Kidney (tissue), 14 donors: ENCODE data around the gene TRIM44. TPM values are rescaled to one million over a fixed set of nuclear protein-coding genes. Genes with fewer than 3 reads are reported as not detected.

Experiments
- DNase-seq, 5 donors: peaks; one replicate each; pipeline ENCODE4 v3.0.0-alpha.2; 2013 to 2020
- FAIRE-seq: peaks from 2 replicates; lab custom pipeline; 2012; peaks lifted over from hg19 to GRCh38; lab: Jason Lieb, UNC
- H3K27ac ChIP-seq, 2 donors: one replicate each; pipeline ENCODE4 v1.7.0; 2013; ENCODE audit warnings: low read depth in 2 of 2, low read length in 2 of 2, inconsistent platforms in 1 of 2
- H3K27me3 ChIP-seq: one replicate; pipeline ENCODE4 v1.7.1; 2013; ENCODE audit warnings: low read length, inconsistent platforms; ENCODE audit not compliant: control insufficient read depth, insufficient read depth
- H3K36me3 ChIP-seq, 3 donors: one replicate each; pipeline versions ENCODE4 v1.7.0 to v1.7.1; 2013; ENCODE audit warnings: low read length in 3 of 3, control low read depth in 1 of 3, inconsistent platforms in 1 of 3; ENCODE audit not compliant: insufficient read depth in 3 of 3, control insufficient read depth in 2 of 3
- H3K4me1 ChIP-seq, 3 donors: one replicate each; pipeline versions ENCODE4 v1.7.0 to v1.7.1; 2013; ENCODE audit warnings: low read length in 3 of 3, inconsistent platforms in 1 of 3, low read depth in 1 of 3; ENCODE audit not compliant: control insufficient read depth in 2 of 3, insufficient read depth in 2 of 3
- H3K4me3 ChIP-seq, 3 donors: one replicate each; pipeline versions ENCODE4 v1.7.0 to v1.8.1; 2013; ENCODE audit warnings: low read length in 3 of 3, control low read depth in 1 of 3, inconsistent platforms in 1 of 3
- H3K9ac ChIP-seq, 3 donors: one replicate each; pipeline versions ENCODE4 v1.7.0 to v1.7.1; 2013; ENCODE audit warnings: low read length in 3 of 3, control low read depth in 1 of 3, inconsistent platforms in 1 of 3
- H3K9me3 ChIP-seq, 3 donors: one replicate each; pipeline versions ENCODE4 v1.7.0 to v1.7.1; 2013; ENCODE audit warnings: low read length in 3 of 3, control low read depth in 1 of 3, inconsistent platforms in 1 of 3; ENCODE audit not compliant: control insufficient read depth in 2 of 3, insufficient read depth in 1 of 3
- CTCF ChIP-seq: IDR thresholded peaks from 3 replicates; pipeline ENCODE4 v1.5.1; 2012; ENCODE audit warnings: mild to moderate bottlenecking, moderate library complexity, borderline replicate concordance; ENCODE audit not compliant: insufficient read depth; ENCODE audit errors: extremely low read depth
- intact Hi-C: fragments of 100-400 bp; cut with DNase I; formaldehyde crosslinking; loops from one replicate; pipeline ENCODE4 v1.11.1; 2022
- polyA plus RNA-seq: library from polyadenylated mRNA; stranded (reverse); fragments of 350-450 nt; fragmentation: Illumina TruSeq; extraction: RNeasy Lipid Tissue Mini Kit (QIAGEN cat#74804); gene quantifications from one replicate; pipeline ENCODE4 v1.2.3, GENCODE V29; 2014; ENCODE audit warnings: low read depth, low replicate concordance; ENCODE audit not compliant: insufficient read depth
- total RNA-seq: library from RNA; stranded (reverse); fragmentation: NEBNext Ultra II Directional; extraction: Animal tissue kit (Norgen Biotek cat#: 25700); gene quantifications from one replicate; pipeline ENCODE4 v1.2.1, GENCODE V29; 2021
- donor health status: control.
- donor health status: control.
- donor health status: control.
- donor health status: control.
- donor health status: control.
- donor health status: DM: yes; HTN: yes; CAD: no.
- donor health status: Normal renal cell carcinoma (clear cell type).

Gene TRIM44
- total and polyA plus RNA-seq, 2 donors from 2014 or later, result 14.5 to 88.9 TPM

DNA sequence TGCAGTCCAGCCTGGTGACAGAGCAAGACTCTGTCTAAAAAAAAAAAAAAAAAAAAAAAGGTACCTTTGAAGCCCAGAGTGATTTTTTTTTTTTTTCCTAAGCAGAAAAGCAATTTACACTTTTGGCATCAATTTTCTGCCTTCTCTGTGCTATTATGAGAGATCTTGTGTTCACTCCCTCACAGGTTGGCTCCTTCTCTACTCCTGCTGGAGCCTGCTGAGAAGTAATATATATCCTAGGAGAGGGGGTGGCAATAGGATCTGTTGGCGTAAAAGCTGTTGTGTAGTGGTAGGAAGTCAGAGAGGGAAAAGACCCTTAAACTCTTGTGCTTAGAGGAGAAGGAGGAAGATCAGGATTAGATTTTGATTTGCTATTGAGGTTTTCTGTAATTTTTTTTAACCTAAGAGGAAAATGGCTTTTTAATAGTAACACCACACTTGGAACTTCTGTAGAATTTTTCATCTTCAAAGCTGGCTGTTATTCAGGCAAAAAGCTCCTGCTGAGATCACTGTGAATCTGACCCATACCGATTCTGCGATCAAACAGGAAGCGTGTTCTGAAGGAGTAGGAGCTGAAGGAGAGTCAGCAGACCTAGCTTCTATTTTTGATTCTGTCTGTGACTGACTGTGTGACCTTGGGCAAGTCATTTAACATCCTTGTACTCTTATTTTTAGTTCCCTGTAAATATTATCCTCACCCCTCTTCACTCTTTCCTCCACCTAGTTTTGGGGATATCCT lies 77.7 kb downstream of the TRIM44 start:
- no peaks in the 10 kb centered on the region for H3K36me3 ChIP-seq
- no peak overlapping the region for H3K27ac ChIP-seq
- peaks cover 6 to 13% (median 8%) of the 10 kb centered on the region in 3 donors for H3K4me1 ChIP-seq
- intact Hi-C loops, result no loop called here
- H3K9me3 ChIP-seq, result no peaks in the 10 kb centered on the region
- no peak for DNase-seq
- no peak for FAIRE-seq
- no peak for TF ChIP-seq CTCF
- no peak overlapping the region for H3K9ac ChIP-seq
- no peak overlapping the region for H3K4me3 ChIP-seq
- H3K27me3 ChIP-seq, result no peaks in the 10 kb centered on the region

- no peaks in the 10 kb centered on the region for H3K36me3 ChIP-seq
- no peak for TF ChIP-seq CTCF
- no peak for DNase-seq
- H3K9ac ChIP-seq, result no peak overlapping the region
- H3K9me3 ChIP-seq, result no peaks in the 10 kb centered on the region
- H3K4me3 ChIP-seq, result no peak overlapping the region
- peaks cover 0 to 25% (median 4%) of the 10 kb centered on the region in 3 donors for H3K4me1 ChIP-seq
- H3K27me3 ChIP-seq, result no peaks in the 10 kb centered on the region
- intact Hi-C loops, result no loop called here
- no peak overlapping the region for H3K27ac ChIP-seq
- no peak for FAIRE-seq
Measured at GRCh38 chr11:35742707-35743454, 80.3 kb downstream of the TRIM44 start.

GRCh38 chr11:35746356-35747153 lies 84.0 kb downstream of the TRIM44 start:
- FAIRE-seq (no peak), DNase-seq (no peak)
- H3K27ac ChIP-seq, result no peak overlapping the region
- no peaks in the 10 kb centered on the region for H3K27me3 ChIP-seq
- intact Hi-C loops, result no loop called here
- no peaks in the 10 kb centered on the region for H3K36me3 ChIP-seq
- no peak for TF ChIP-seq CTCF
- H3K4me3 ChIP-seq, result no peak overlapping the region
- no peak overlapping the region for H3K9ac ChIP-seq
- peaks cover 0 to 30% (median 4%) of the 10 kb centered on the region in 3 donors for H3K4me1 ChIP-seq
- H3K9me3 ChIP-seq, result no peaks in the 10 kb centered on the region
